GM19238 (cell line): ENCODE measurements around the gene TXNDC17.
"Not testable (repeated sequence)": the region's sequence is repeated elsewhere in the genome, so short reads cannot be mapped to it uniquely, and the experiment has no call there.

Experiments
- DNase-seq: peaks from one replicate; pipeline ENCODE4 v3.0.0; 2011; ENCODE audit warnings: low spot score; ENCODE audit not compliant: insufficient read length

The TXNDC17 gene

DNA sequence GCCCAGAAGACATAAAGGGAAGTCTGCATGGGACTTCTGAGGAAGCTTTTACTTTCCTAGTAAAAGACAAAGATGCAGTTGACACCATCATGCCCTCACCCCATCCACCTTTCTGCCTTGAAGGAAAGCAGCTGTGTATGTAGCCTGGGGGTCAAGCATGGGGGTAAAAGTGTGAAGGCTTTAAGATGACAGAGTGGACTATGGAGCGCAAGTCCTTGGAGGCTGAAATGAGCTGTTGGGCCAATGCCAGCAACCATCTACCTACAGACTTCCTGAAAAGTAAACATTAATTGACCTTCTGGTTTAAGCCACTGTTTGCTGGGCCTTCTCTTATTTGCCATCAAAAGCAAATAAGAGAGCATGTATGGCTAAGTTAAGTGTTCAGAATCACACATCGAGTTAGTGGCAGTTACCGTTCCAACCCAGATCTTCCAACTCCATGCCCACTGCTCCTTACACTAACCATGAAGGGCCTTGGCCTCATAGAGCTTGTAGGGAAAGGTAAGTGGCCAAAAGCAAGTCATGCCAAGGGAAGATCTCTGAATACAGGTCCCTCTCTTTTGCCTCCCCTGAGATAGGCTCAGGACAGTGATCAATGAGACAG, 42.3 kb downstream of the TXNDC17 start:
- no peak for DNase-seq

DNA sequence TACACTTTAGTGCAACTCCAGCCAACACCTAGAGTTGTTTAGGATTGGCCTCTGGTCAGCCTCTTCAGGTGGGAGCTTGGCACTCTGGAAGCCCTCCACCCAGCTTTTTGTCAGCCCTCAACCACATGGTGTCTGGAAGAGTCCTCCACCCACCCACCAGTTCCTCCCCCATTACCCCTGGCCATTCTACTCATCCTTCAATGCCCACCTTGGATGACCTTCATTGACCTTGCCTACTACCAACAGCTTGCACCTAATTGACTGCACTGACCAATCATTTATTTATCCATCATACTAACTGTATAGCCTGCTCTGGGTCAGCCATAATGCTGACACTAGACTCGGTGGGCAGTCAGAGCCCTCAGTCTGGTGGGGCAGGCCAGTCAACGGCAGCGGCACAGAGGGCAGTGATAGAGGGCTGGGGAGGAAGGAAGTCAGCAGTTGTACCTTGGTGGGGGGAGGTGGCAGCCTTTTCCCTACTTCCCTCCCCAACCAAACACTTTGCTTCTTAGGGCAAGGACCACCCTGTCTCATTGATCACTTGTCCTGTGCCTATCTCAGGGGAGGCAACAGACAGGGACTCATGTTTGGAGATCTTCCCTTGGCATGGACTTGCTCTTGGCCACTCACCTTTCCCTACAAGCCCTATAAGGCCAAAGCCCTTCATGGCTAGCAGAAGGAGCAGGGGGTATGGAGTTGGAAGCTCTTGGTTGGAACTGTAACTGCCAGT, 43.0 kb downstream of the TXNDC17 start:
- no peak for DNase-seq

DNA sequence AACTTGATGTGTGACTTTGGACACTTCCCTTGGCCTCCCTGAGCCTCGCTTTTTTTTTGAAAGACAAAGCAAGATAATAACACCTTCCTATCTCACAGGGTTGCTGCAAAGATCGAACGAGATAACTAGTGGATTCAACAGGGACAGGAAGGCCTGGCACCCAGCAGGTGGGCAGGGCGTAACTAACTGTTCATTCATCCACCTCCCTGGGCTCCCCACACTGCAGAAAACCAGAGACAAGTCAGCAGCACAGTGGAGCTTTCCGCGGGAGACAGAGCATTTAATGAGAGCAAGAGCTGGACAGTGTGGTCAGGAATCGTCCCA, 43.6 kb downstream of the TXNDC17 start:
- no peak for DNase-seq

DNA sequence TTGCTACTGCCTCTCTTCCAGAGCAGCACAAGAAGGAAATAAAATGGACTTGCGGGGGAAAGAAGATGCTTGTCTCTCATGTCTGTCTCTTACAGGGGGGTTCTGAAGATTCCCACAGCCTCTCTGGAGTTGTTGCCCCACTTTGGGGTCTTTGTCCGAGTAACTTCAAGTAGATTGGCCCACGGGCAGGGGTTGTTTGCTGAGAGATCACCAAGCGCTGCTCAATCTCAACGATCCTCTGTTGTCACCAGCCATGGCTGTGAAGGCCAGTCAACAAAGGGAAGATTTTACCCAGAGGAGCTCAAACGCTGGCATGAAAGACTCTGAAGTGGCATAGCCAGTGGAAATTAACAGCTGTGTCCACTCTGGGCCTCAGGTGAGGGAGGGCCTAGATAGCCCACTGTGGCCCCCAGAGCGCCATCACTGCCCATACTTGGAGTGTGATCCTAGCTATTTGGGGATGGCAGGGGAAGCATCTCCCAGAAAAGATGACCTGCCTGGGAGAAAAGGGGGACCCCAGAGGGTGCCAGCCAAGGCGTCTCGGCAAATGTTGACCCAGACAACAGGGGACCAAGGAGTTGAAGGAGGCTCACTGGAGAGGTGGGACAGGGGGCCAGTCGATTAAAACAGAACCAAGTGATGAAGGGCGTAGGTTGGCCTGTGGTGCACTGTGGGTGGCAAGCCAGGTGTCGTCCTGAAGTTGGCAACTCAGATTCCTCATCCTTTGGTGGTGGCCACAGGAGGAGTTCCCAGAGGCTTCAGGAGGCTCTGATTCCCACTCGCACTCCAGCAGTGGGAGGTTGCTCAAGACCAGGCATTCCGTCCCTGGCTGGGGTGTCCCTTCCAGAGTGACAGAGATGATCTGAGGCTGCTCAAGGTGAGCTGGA, 44.3 kb downstream of the TXNDC17 start:
- DNase-seq: no peak

DNA sequence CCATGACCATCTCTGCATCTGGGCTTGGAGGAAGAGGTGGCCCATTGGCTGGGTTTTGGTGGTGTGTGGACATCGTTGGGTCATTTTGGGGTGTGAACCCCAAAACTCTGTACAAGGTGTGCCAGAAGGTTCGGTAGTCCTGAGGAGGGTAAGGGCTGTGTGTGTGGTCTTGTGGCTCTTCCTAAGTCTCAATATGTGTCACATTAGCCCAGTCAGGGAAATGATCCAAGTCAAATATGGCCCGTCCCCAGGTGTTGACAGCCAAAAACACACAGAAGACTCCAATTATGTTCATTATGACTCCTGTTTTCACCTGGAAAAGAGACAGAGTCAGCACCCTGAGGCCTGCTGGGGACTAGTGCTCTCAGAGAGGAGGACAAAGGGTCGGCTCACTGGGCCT, 45.2 kb downstream of the TXNDC17 start:
- DNase-seq: no peak

DNA sequence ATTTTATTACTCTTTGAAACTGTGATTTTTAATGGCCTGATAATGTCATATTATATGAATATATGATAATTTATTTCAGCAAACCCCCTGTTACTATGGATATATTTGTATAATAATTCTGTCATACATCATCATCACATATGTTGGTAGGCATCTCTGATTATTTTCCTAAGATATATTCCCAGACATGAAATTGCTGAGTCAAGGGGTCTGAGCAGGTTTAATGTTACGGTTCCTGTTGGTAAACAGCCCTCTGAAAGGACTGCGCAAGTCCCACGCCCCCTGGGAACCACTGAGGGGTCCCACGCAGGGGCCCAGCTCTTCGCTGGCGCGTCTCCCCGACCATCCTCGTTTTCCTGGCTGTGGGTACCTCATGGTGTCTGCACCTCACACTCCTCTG, 48.1 kb downstream of the TXNDC17 start:
- DNase-seq: no peak

DNA sequence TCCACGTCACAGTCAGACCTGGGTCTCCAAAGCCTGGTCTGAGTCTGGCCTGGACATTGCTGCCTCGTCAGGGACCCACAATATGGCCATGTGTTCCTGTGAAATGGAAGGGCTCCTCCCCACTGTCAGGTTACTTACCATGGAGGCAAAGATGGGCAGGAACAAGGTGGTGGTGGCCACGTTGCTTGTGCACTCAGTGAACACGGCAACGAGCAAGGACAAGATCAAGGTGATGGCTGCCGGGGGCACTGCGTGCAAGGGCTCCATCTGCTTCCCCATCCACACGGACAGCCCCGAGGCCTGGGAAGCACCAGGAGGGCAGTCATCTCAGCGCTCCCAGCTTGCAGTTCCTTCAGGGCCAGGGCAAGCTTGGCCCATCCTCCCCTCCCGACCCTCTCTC, 49.8 kb downstream of the TXNDC17 start:
- no peak for DNase-seq

DNA sequence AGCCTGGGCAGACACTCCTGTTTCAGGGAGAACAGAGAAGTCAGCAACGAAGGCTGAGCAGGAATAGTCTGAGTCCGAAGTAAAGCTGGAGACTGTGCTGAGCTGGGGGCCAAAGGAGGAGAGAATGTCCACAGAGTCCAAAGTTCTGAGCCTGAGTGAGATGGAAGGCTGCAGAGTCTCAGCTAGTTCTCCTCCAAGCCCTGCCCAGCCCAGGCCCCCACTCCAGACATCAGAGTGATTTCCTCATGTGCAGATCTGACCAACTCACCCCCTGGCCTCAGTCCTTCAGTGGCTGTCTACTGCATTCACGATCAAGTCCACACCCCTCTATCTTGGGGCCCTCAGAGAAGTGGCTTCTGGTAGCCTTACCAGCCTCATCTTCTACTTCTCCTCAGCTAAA, 50.7 kb downstream of the TXNDC17 start:
- no peak for DNase-seq

DNA sequence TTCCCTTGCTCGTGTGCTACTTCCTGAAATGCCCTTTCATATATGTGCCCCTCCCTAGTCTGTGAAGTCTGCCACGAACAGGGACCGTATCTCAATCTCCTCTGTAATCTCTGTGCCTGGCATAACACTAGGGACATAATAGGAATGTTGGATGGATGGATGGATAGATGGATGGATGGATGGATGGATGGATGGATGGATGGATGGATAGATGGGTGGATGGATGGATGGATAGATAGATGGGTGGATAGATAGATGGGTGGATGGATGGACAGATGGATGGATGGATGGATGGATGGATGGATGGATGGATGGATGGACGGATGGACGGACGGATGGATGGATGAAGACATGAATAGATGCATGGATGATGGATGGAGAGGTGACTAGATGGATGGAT, 51.1 kb downstream of the TXNDC17 start:
- not testable (repeated sequence) for DNase-seq
